ENCODE data around the gene SLC38A6. TPM values are rescaled to one million over a fixed set of nuclear protein-coding genes. Genes with fewer than 3 reads are reported as not detected.

SLC38A6 gene
- total RNA-seq, 6 experiments from 2014 or later: 3.5 to 6.8 (median 5.9) TPM

DNA sequence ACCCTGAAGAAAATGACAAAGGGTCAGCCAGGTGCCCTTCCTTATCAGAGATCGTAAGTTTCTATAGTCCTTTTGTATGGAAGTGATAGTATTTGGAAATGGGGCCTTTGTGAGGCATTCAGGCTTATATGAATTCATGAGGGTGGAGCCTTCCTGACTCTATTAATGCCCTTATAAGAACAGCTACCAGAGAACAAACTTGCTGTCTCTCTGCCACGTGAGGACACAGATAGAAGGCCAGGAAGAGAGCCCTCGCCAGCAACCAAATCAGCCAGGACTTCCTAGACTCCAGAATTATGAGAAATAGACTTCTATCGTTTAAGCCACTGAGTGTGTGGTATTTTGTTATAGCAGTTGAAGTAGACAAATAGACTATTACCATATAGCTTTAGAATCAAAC is 36.8 kb upstream of the SLC38A6 start:
- Histone ChIP-seq H3K27me3 (no peaks in the 10 kb centered on the region), H3K27ac (no peak overlapping the region), H3K4me3 (no peak overlapping the region), H3K4me1 (no peaks in the 10 kb centered on the region), H3K36me3 (no peaks in the 10 kb centered on the region), H3K9me3 (no peaks in the 10 kb centered on the region)
- ATAC-seq: peak in 1 of 4 donors; percentile 22
- TF ChIP-seq, protein P1, sequence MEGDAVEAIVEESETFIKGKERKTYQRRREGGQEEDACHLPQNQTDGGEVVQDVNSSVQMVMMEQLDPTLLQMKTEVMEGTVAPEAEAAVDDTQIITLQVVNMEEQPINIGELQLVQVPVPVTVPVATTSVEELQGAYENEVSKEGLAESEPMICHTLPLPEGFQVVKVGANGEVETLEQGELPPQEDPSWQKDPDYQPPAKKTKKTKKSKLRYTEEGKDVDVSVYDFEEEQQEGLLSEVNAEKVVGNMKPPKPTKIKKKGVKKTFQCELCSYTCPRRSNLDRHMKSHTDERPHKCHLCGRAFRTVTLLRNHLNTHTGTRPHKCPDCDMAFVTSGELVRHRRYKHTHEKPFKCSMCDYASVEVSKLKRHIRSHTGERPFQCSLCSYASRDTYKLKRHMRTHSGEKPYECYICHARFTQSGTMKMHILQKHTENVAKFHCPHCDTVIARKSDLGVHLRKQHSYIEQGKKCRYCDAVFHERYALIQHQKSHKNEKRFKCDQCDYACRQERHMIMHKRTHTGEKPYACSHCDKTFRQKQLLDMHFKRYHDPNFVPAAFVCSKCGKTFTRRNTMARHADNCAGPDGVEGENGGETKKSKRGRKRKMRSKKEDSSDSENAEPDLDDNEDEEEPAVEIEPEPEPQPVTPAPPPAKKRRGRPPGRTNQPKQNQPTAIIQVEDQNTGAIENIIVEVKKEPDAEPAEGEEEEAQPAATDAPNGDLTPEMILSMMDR (IDR thresholded peaks at IDR 0.05): no peak
- TF ChIP-seq POLR2A (IDR thresholded peaks at IDR 0.05): no peak
- no peak for DNase-seq
- intact Hi-C loops (cut with DNase I): no loop called here
- 66% methylated on average over 4 of the region's 4 CpGs for WGBS (ENCODE audit: insufficient coverage, low coverage, low lambda C conversion rate, missing lambda C conversion rate)

DNA sequence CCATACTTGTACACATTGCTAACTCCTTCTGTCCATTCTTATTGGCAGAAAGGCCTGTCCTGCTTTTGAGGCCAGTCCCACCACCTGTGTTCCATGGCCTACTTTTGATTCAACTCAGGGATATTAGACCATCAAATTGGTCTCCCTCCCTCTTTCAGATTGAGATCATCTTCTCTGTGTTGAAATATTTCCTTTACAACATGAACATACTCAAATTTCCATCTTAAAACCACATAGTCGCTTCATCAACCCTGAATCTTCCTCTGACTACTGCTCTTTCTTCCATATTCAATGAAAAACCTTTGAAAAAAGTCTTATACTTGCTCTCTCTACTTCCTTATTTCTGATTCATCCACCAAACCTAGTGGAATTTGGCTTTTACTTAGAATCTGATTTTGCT is 35.1 kb upstream of the SLC38A6 start:
- WGBS (ENCODE audit: insufficient coverage, low coverage, low lambda C conversion rate, missing lambda C conversion rate): 75% methylated on average over 1 of the region's 1 CpG
- intact Hi-C loops (cut with DNase I): no loop called here
- H3K36me3 ChIP-seq: no peaks in the 10 kb centered on the region
- H3K27me3 ChIP-seq: no peaks in the 10 kb centered on the region
- no peak for DNase-seq
- TF ChIP-seq, protein P1 (IDR thresholded peaks at IDR 0.05): no peak
- no peak for TF ChIP-seq POLR2A (IDR thresholded peaks at IDR 0.05)
- H3K27ac ChIP-seq: no peak overlapping the region
- no peaks in the 10 kb centered on the region for H3K9me3 ChIP-seq
- no peaks in the 10 kb centered on the region for H3K4me1 ChIP-seq
- no peak for ATAC-seq
- no peak overlapping the region for H3K4me3 ChIP-seq

GRCh38 chr14:60946773-60947172 is 34.3 kb upstream of the SLC38A6 start:
- intact Hi-C loops (cut with DNase I): no loop called here
- Histone ChIP-seq H3K4me1 (no peaks in the 10 kb centered on the region), H3K36me3 (no peaks in the 10 kb centered on the region), H3K27me3 (no peaks in the 10 kb centered on the region), H3K9me3 (no peaks in the 10 kb centered on the region), H3K27ac (no peak overlapping the region), H3K4me3 (no peak overlapping the region)
- TF ChIP-seq, protein P1 (IDR thresholded peaks at IDR 0.05): no peak
- no peak for TF ChIP-seq POLR2A (IDR thresholded peaks at IDR 0.05)
- ATAC-seq (no peak), DNase-seq (no peak)
- WGBS (ENCODE audit: insufficient coverage, low coverage, low lambda C conversion rate, missing lambda C conversion rate): 83% methylated on average over 3 of the region's 3 CpGs

DNA sequence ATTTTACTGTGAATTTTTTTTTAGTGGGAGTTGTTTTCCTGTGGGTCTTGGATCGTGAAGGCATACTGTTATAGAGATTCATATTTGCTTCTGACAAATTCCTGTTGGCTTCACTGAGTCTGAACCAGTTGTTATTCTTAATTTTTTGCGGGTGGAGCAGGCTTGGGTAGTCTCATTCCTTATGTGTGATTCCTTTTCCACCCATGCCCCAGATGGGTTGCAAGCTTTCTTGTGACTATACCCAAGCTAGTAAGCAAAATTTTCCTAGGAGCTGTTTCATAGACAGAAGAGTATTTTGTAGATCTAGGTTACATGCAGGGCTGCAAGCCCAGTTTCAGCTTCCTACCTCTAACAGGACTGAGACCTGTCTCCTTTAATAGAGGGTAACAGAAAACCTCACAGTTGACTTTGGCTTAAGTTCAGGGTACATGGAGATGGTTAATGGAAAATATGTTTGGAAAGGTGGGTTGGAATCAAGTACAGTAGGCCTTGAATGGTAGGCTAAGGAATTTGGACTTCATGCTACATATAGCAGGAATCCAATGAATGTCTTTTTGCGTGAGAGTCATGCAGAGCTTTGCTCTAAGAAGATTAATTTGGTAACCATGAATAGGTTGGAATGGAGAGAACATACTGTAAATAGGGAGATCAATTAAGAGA is 29.1 kb upstream of the SLC38A6 start:
- Histone ChIP-seq H3K9me3 (no peaks in the 10 kb centered on the region), H3K36me3 (no peaks in the 10 kb centered on the region), H3K27ac (no peak overlapping the region), H3K27me3 (no peaks in the 10 kb centered on the region), H3K4me1 (no peaks in the 10 kb centered on the region), H3K4me3 (no peak overlapping the region)
- DNase-seq (no peak), ATAC-seq (no peak)
- WGBS (ENCODE audit: insufficient coverage, low coverage, low lambda C conversion rate, missing lambda C conversion rate): 63% methylated on average over 3 of the region's 3 CpGs
- TF ChIP-seq POLR2A (IDR thresholded peaks at IDR 0.05): no peak
- TF ChIP-seq, protein P1 (IDR thresholded peaks at IDR 0.05): no peak
- intact Hi-C loops (cut with DNase I): no loop called here

All from right lobe of liver (tissue), 6 donors.